B cell (primary cell): ENCODE measurements around the gene B3GNT7.

Experiments
- CTCF ChIP-seq: fragments of 200-600 bp; IDR thresholded peaks from one replicate; pipeline ENCODE4 v1.8.0; 2022; ENCODE audit warnings: antibody characterized with exemption, mild to moderate bottlenecking
- EZH2 ChIP-seq: IDR thresholded peaks from 2 replicates; pipeline ENCODE4 v1.6.1; 2012; ENCODE audit warnings: borderline replicate concordance, low read depth, mild to moderate bottlenecking, moderate library complexity, low read length; ENCODE audit not compliant: insufficient read depth, poor library complexity, severe bottlenecking

DNA sequence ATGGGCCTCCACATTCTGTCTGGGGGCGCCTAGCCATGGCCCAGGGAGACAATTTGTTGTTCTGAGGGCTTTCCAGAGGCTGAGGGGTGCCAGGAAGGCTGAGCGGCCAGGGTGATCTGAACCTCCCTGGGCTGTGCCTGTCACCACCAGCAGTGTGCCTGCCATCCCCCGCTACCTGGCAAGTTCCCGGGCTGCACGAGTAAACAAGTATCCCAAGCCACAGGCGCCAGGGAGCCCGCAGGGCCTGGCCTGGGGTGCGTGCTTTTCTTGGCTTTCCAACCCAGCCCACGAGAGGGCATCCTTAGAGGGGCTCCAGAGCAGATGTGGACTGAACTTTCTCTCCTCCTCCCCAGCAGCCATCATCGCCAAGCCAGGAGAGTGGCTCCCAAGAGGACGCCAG, 35.1 kb upstream of the B3GNT7 start:
- TF ChIP-seq CTCF (no peak), EZH2 (no peak)
